Fibroblast of skin of scalp (primary cell): ENCODE data around the gene CD96.
A peak's percentile ranks its signal among the peaks of the same experiment; 100 is the strongest.
"Not testable (repeated sequence)": the region's sequence is repeated elsewhere in the genome, so short reads cannot be mapped to it uniquely, and the experiment has no call there.

Experiments used
- DNase-seq: peaks from one replicate; pipeline ENCODE4 v3.0.0-alpha.2; 2013

Gene CD96

DNA sequence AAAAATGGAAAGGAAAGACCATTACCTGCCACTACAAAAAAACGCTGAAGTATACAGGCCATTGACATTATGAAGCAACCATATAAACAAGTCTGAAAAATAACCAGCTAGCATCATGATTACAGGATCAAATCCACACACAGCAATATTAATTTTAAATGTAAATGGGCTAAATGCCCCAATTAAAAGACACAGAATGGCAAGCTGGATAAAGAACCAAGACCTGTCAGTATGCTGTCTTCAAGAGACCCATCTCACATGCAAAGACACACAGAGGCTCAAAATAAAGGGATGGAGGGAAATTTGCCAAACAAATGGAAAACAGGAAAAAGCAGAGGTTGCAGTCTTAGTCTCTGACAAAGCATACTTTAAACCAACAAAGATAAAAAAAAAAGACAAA lies 87.0 kb downstream of the CD96 start:
- not testable (repeated sequence) for DNase-seq

DNA sequence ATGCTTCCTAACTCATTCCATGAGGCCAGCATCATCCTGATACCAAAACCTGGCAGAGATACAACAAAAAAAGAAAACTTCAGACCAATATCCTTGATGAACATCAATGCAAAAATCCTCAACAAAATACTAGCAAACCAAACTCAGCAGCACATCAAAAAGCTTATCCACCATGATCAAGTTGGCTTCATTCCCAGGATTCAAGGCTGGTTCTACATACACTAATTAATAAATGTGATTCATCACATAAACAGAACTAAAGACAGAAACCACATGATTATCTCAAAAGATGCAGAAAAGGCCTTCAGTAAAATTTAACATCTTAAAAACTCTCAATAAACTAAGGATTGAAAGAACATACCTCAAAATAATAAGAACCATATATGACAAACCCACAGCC lies 88.6 kb downstream of the CD96 start:
- DNase-seq = peak; percentile 13

DNA sequence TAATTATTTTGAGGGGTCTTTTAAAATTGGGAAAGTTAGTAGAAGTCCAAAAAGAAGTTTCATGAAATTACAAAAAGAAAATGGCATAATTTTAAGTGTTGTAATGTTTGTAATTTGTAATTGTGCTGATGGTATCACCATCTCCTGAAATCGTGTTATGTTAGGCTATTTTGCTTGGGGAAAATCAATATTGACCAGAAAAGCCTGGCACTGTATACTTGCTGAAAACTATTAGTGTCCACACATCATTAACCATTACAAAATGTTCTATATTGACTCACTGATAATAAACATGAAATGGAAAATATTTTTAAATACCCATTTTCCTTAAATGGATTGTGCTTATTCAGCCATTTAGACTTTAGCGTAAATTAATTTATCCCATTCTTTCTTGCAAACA lies 93.4 kb downstream of the CD96 start:
- no peak for DNase-seq

DNA sequence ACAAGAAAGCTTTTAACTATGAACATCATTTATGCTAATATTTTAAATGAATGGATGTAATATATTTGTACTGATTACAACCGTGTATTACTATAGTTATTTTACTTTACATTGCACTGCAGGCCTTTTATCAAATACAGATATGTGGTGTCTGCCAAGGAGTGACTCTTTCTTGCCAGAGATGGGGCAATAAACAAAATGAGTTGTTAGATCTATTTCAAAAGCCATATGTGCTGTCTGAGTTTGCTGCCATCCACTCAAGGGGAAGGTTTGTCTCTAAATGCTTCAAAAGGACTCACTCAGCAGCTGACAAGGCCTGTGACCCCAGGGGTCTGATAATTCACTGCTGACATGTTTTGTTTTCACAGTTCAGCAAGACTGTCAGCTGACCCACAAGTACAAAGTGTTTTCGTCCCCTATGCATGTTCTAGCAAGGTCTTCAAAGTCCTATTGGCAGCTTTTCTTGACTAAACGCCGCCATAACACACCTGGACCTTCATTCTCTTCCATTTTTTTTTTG lies 94.4 kb downstream of the CD96 start:
- DNase-seq = no peak

DNA sequence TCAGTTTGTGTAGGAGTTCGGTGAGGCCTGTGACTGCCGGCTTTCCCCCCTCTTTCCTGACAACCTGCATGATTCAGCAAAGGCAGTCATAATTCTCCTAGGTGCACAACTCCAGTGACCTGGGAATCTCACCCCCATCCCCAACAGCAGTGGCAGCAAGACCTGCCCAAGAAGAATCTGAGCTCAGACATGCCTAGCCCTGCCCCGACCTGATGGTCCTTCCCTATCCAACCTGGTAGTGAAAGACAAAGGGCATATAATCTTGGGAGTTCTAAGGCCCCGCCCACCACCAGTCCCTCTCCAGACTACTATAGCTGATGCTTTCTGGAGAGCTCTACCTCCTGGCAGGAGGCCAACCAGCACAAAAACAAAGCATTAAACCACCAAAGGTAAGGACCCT lies 97.3 kb downstream of the CD96 start:
- no peak for DNase-seq

DNA sequence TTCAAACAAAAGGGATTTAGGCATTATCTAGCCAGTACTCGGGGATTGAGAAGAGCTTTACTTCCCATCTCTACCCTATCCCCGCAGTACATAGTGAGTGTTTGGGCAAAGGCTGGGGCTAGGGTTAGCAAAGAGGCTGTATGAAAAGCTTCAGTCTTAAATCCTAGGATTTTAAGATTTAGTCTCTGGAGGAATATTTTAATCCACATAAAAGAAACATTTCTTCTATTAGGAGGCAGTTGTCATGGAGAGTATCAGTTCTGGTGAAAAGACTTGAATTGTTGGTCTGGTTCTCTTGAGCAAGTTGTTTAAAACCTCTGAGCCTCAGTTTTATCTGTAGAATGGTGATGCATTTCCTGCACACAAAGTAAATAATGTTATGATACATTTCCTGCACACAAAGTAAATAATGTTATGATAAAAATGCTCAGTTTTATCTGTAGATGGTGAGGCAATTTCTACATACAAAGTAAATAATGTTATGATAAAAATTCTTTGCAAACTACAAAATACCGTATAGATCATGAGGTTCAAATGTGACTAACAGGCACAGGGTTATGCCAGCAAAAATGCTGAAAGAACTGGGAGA lies 107.1 kb downstream of the CD96 start:
- DNase-seq = no peak

DNA sequence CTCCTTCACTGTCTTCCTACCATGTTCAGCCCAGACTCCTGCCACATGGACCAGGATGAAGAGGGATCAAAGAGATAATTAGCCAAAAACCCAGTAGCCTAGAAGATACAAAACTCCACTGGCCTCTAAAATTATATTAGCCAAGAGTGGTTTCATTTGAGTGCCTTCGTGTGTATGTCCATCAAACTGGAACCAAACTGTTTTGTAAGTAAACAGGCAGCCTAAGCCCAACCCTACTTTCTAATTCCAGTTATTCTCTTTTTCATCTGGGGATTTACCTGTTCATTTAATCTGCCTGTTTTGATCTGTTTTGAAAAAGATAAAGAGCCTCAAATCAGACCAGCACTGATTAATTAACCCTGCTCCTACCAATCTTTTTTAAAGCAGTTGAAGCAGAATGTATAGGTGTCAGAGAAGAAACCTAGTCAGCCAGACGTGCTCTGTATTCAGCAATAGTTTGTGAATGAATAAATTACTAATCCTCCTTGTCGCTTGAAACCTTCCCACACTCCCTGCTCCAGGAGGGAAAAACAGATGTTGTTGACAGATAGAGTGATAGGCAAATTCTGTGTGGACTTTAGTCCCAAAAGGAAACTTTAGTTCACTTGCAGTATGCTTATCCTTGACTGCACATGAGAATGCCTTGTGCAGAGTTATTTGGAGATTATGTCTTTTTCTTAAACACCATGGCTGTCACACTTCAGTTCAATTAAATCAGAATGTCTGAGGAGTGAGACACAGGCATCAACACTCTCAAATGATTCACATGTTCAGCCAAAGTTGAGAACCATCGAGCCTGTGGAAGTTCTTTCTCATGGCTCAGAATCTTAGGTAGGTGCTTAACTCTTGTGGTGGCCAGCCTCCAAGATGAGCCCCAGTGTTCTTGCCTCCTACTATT lies 108.6 kb downstream of the CD96 start:
- no peak for DNase-seq

DNA sequence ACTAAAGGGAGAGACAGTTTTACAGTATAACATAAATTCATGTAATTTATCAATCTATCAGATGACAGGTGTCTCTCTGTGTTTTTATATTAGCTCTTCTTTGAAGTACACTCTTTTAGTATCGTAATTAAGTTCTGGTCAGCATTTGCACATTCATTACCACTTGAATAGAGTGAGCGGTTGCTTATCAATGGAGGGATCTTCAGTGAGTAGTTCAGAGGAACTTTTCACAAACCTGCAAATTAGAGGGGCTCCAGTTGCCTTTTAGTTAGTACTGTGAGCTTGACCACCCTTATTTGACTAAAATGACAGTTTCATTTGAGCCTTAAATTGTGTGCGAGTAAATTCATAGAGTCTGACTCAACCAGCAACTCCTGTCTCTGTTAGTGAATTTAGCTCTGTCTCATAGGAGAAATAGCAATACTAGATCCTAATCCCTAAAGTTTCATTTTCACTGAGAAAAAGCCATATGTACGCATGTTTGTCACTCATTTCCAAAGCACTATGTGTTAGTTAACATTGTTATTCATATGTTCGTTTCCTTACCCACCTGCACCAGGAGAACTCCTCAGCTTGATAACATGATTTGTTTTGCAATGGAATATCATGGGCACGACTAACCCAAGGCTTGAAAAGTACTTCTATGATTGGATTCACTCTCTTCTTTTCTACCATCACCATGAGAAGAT lies 110.6 kb downstream of the CD96 start:
- DNase-seq = no peak

DNA sequence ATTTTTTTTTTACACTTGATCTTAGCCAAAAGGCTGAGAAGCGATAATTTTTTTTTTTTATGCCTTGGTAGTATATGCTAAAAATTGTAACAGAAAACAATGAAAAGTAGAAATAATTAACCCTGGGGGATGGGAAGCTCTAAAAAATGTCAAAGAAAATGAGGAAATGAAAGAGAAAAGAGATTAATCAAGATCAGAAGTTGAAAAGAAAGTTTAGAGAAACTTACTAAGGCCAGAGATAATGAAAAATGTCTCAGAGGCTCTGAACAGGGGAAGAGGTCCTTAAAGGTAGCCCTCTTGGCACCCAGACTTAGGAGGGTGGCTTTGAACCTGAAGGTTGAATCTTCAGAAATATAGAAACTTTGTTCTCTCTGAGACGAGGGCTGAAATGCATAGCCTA lies 111.8 kb downstream of the CD96 start:
- DNase-seq = no peak

DNA sequence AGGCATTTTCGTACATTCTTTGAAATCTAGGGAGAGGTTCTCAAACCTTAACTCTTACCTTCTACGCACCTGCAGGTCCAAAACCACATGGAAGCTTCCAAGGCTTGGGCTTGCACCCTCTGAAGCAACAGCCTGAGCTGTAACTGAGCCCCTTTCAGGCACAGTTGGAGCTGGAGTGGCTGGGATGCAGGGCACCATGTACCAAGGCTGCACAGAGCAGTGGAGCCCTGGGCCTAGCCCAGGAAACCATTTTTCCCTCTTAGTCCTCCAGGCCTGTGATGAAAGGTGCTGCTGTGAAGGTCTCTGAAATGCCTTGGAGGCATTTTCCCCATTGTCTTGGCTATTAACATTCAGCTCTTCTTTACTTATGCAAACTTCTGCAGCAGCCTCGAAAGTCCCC lies 120.0 kb downstream of the CD96 start:
- no peak for DNase-seq

DNA sequence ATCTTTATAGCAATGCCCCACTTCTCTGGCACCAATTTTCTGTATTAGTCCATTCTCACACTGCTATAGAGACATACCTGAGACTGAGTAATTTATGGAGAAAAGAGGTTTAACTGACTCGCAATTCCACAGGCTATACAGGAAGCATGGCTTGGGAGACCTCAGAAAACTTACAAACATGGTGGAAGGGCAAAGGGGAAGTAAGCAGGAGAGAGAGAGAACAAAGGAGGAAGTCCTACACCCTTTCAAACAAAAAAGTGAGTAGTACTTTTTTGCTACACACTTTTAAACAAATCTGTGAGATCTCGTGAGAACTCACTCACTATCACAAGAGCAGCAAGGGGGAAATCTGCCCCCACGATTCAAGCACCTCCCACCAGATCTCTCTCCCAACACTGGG lies 120.9 kb downstream of the CD96 start:
- no peak for DNase-seq

DNA sequence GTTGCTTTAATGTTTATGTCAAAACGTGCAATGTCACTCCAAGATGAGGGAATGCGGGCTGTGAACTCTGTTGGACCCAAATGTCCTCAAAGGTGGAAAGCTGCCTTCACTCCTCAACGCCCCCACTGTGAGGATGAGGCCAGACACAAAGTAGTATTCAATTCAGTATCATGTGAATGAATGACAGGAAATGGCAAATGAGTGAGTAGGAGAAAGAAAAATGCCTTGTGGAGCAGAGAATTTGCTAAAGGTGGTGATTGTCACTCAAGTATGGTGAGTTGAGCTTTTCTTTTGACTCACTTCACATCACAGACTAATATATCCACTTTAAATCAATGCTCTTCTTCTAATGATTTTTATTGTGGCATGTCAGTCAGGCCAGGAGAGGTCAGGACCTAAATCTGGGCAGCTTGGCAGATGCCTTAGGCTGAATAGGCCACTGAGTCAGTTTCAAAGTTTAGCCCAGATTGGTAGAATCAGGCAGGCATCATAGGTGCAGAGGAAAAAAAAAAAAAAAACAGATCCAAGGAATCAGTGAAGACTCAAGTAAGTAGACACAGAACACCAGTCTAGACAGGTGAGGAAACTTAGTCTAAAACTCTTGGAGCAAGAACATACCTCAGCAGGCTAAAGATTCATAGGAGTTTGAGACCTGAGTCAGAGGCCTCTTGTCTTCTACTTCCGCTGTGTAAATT lies 124.2 kb downstream of the CD96 start:
- DNase-seq = no peak

DNA sequence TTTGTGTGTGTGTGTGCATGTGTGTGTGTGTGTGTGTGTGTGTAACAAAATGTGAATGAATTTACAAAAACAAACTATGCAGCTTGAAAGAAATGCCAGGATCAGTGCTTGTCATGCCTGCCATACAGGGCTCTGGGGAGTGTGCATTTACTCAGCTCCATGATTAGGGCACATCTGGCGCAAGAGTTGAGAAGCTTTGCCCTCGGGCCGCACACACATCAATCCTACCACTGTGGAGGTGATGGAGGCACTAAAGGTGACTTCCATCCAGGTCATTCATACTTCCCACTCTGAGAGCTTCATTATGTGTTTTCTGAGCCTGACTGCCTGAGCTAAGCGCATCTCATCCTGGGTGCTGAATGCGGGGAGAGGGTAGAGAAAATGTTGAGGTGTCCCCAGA lies 125.2 kb downstream of the CD96 start:
- no peak for DNase-seq

DNA sequence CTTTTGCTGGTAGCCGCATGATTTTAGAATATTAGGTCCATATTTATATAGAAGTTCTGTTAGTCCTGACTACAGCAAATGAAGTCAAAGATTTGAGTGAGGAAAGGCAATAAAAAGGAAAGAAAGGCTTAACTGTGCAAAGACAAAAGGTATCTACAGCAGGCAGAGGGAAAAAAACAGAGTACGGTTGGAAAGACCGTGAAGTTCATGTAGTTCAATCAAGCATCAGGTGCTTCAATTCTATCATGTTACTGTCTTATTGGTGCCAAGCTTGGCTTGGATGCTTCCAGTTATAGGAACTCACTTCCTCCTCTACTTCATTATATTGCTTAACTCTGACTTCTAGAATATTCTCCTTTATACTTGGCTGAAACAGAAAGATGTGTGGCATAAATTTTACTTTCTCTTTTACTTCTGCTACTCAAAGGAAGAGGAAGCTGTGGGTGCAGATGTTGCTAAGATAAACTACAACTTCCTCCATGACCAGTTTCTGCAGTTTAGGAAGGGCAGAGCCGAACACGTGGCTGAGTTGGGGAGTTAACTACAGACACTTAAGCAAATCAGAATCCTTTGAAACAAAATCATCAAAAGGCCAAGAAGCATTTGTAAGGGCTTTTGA lies 125.7 kb downstream of the CD96 start:
- peak; percentile 17 for DNase-seq

DNA sequence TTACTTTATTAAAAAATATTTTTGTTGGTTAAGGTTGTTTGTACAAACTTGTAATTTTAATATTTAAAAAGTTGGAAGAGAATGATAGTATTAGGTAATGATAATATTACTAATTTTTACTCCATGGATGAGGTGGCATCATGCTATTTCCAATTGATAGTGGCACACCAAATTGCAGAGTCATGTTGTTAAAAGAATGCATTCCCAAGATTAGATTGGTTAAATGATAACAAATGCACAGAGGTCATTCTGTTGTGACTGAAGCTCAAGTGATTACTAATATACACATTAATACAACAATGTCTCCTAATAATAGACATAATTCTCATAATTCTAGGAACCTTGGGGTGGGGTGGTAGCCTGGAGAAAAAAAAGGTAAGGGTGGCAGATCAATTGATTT lies 126.3 kb downstream of the CD96 start:
- no peak for DNase-seq

DNA sequence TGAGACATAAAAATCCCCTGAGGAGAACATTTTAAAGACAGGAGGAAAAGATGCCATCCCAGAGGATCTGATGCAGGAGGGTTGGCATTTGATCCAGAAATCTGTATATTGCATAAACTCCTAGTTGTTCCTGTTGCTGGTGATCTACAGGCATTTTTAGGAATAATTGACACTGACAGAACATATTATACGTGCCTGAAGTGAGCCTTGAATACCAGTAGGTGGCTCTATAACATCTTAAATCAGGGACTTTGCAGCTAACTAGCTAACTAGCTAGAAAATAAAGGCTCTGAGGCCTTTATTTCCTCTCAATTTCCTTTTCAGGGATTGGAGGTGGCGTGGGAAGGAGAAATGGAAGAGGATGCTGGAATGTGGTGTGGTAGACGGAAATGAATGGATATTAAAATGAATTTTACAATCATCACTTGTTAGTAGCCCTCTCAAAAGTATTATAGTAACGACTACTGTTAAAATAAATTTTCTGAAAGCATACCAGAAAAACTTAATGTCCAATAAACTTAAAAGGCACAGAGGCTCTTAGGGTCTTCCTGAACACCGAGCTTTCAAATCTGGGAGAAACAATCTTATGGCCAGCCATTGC lies 127.0 kb downstream of the CD96 start:
- peak; percentile 73 for DNase-seq

DNA sequence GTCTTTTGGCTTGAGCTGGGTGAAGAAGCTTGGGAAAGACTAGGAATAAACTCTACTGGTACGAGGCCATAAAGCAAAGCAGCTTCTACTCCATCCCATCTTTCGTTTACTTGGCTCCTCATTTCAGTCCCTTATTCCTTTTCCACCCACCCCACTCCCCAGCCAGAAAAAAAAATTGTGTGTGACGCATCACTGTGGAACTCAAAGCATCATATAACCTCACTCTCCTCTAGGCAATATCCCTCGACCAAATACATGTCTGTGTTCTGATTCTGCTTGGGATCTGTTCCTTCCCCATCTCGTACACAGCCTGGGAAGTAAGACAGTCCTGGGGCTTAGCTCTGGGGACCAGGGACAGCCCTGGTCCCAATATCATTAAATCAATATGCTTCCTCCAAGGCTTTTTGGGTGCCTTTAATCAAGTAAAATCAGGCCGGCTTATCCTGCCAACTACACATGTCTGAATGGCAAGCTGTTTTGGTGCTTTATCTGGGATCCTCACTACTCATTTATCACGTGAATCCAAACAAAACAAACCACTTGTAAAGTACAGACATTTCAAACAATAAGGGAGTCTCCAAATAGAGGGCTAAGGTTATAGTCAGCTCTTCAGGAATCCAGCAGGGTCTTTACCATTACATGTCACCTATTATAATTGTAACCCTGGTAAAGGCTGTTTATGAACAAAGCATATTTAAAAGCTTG lies 128.1 kb downstream of the CD96 start:
- peak; percentile 70 for DNase-seq

DNA sequence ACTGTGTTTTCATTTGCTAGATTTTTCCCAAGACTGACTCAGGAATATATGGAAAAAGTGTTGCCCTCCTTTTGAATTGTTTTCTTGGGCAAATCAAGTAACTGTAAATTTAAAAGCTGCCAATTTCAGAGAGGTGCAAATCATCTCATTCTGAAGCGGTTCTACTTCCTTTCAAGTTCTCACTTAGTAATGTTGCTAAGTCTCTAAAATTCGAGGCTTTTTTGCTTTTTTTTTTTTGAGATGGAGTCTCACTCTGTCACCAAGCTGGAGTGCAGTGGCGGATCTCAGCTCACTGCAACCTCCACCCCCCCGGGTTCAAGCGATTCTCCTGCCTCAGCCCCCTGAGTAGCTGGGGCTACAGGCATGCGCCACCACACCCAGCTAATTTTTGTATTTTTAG lies 130.5 kb downstream of the CD96 start:
- DNase-seq = not testable (repeated sequence)

DNA sequence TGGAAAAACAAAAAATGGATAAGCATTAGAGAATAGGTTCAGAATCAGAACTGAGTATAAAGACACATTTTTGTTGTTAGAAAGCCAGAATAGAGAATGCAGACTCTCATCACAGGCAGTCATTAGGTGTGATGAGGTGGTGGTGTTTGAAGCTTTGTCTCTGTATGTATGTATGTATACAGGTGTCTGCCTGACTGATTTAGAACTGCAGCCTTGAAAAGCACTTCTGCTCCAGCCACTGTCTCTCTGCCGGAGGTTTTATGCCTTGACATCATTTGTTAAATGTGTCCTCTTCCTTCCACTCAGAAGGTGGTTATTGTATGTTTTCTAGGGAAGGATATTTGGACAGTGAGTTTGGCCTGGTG lies 133.8 kb downstream of the CD96 start:
- DNase-seq = no peak

DNA sequence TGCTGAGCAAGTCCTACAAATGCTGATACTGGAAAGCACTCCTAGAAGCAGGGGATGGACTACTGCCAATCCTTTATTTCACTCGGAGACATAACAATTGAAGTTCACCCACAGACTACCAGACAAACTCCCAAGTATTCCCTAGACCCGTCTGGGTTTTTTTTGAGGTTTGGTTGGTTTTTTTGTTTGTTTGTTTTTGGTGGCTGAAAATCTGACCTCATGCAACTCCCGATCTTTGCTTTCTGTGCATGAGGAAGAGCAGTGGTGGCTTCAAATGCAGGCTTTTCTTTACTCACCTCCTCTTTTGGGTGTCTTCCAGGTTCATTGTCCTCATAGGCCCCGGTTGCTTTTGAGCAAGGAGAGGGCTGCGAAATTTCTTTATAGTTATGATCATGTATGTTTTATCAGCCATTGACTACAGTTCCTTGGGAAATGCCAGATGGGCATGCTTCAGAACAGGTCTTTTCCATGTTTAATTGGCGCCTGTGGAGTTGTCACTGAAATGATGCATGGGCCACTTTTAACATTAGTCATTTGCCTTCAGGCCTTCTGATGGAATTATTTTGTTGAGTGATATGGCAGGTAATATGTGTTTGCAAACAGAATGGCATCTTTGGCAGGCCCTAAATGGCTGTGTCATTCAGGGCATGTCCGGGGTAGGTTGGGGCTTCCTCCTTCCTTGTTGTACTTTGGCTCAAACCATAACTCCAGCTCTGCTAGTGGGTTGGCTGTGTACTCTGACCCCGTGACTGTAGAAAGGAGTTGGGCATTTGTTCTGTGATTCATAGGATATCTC lies 134.4 kb downstream of the CD96 start:
- DNase-seq = peak; percentile 45

DNA sequence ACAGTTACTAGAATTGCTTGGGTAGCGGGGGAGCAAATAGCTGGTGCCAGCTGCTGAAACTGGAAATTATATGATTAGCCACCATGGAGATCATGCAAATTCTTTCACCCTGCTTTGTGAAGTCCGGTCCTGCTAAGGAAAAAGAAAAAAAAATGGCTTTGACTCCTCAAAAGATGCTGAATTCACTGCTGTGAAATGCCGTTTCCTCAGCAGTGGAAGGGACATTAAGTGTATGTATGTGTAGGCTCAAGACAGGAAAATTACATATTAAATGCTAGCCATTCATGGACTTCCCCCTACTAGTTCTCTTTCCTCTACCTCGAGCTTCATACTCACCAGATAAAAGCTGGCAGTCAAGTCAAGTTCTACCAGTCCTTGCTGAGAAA lies 135.0 kb downstream of the CD96 start:
- no peak for DNase-seq
